Subcutaneous abdominal adipose tissue (tissue), 5 donors: Measurements from ENCODE around the gene LSM14A.

Experiments
- H3K27ac ChIP-seq: one replicate; pipeline ENCODE4 v1.7.0; 2013; ENCODE audit warnings: low read depth, mild to moderate bottlenecking, inconsistent platforms, low read length, moderate library complexity
- H3K27me3 ChIP-seq, 5 donors: one replicate each; pipeline ENCODE4 v1.7.0; 2013; ENCODE audit warnings: low read length in 5 of 5, inconsistent platforms in 1 of 5; ENCODE audit not compliant: control insufficient read depth in 5 of 5, insufficient read depth in 4 of 5
- H3K36me3 ChIP-seq, 5 donors: one replicate each; pipeline ENCODE4 v1.7.0; 2013; ENCODE audit warnings: low read length in 5 of 5; ENCODE audit not compliant: control insufficient read depth in 5 of 5, insufficient read depth in 5 of 5
- H3K4me1 ChIP-seq, 5 donors: one replicate each; pipeline ENCODE4 v1.7.0; 2013; ENCODE audit warnings: low read length in 5 of 5, mild to moderate bottlenecking in 3 of 5, moderate library complexity in 1 of 5; ENCODE audit not compliant: control insufficient read depth in 5 of 5, insufficient read depth in 5 of 5
- H3K4me3 ChIP-seq, 5 donors: one replicate each; pipeline ENCODE4 v1.7.0; 2013; ENCODE audit warnings: low read length in 5 of 5, low read depth in 1 of 5
- H3K9ac ChIP-seq, 5 donors: one replicate each; pipeline ENCODE4 v1.7.0; 2013; ENCODE audit warnings: low read length in 5 of 5, mild to moderate bottlenecking in 4 of 5, moderate library complexity in 3 of 5
- H3K9me3 ChIP-seq, 5 donors: one replicate each; pipeline ENCODE4 v1.7.0; 2013; ENCODE audit warnings: low read length in 5 of 5; ENCODE audit not compliant: control insufficient read depth in 5 of 5
- donor health status: healthy.
- donor health status: healthy.
- donor health status: healthy.
- donor health status: healthy.
- donor health status: healthy.

Gene LSM14A

DNA sequence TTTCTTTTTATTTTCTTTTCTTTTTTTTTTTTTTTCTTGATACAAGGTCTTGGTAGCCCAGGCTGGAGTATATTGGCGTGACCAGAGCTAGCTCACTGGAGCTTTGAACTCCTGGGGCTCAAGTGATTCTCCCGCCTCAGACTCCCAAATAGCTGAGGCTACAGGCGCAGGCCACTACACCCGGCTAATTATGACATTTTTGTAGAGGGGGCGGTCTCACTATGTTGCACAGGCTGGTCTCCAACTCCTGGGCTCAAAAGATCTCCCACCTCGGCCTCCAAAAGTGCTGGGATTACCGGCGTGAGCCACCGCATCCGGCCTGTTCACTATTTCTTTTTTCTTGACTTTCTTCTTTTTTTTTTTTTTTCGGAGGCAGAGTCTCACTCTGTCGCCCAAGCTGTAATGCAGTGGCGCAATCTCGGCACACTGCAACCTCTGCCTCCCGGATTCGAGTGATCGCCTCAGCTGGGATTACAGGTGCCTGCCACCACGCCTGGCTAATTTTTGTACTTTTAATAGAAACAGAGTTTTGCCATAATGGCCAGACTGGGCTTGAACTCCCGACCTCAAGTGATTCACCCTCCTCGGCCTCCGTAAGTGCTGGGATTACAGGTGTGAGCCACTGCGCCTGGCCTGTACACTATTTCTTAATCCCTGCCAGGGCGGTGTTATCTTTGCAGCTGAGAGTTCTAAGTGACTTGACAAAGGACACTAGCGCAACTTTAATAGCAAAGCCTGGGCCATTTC lies 37.1 kb upstream of the LSM14A start:
- no peaks in the 10 kb centered on the region for H3K27me3 ChIP-seq
- no peaks in the 10 kb centered on the region for H3K36me3 ChIP-seq
- peak overlapping the region; percentile 77 to 86 (median 83) for H3K4me3 ChIP-seq
- no peaks in the 10 kb centered on the region for H3K9me3 ChIP-seq
- peaks cover 0 to 13% (median 10%) of the 10 kb centered on the region in 5 donors for H3K4me1 ChIP-seq
- peak overlapping the region; percentile 80 for H3K27ac ChIP-seq
- peak overlapping the region; percentile 73 to 93 (median 83) for H3K9ac ChIP-seq

DNA sequence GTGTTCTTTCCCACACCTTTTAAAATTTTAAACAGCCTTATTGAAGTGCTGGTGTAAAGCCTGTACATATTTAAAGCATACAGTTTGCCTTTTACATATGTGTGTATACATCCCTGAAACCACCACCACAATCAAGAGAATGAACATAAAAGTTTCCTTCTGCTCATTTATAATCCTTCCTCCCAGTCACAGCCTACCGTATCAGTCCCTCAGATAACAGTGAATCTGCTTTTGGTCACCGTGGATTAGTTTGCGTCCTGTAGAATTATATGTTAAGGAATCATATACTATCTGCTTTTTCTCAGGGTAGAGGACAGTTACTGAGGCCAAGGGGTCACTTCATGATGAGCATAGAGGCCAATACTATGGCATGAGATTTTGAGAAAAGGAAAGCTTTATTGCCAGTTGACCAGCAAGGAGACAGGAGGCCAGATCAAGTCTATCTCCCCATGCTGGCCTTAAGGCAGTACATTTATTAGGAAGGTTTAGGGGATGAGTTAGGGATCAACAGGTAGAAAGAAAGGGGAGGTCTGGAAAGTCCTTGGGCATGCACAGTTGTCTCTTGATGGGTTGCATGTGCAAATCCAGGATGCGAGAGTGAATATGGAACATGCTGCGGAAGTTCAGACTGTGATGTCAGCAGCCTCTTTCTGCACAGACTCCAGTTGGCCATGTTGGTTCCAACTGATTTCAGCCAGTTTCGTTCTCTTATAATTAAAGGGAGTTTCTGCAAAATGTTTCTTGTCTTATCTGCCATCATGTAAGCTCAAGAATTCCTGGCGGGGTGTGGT lies 36.3 kb upstream of the LSM14A start:
- H3K27ac ChIP-seq = no peak overlapping the region
- no peak overlapping the region for H3K9ac ChIP-seq
- no peaks in the 10 kb centered on the region for H3K36me3 ChIP-seq
- no peak overlapping the region for H3K4me3 ChIP-seq
- H3K4me1 ChIP-seq = peaks cover 0 to 13% (median 10%) of the 10 kb centered on the region in 5 donors
- no peaks in the 10 kb centered on the region for H3K27me3 ChIP-seq
- H3K9me3 ChIP-seq = no peaks in the 10 kb centered on the region

DNA sequence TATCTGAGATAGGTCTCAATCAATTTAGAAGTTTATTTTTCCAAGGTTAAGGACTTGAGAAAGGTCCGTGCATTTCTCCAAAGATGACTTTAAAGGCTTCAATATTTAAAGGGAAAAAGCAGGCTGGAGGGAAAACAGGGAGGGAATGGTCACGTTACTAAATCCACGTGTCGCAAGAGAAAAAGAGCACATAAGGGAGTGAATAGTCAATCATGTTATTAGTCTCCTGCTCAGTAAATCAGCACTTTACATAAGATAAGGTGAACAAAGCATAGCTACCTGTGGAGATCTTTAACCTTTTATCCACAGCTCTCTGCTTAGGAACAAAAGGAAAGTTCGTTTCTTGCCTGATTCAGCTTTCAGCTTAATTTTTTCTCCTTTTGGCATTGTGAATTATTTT lies 31.3 kb upstream of the LSM14A start:
- Histone ChIP-seq H3K9ac (peak overlapping the region in 1 of 5 donors; percentile 13), H3K9me3 (no peaks in the 10 kb centered on the region), H3K36me3 (no peaks in the 10 kb centered on the region), H3K27me3 (no peaks in the 10 kb centered on the region), H3K4me3 (no peak overlapping the region), H3K4me1 (no peaks in the 10 kb centered on the region), H3K27ac (no peak overlapping the region)

DNA sequence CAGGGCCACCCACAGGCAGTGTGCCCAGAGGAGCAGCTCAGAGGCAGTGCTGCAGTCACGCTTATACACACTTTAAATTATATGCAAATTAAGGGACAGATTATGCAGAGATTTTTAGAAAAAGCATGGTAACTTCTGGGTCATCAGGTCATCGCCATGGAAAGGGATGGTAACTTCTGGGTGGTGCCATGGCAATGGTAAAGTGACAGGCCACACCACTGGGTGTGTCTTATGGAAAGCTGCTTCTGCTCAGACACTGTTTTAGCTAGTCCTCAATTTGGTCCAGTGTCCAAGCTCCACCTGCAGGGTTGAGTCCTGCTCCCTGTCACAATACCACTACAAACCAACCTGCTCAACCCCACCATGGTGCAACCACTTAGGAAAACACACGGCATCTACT lies 29.9 kb upstream of the LSM14A start:
- no peak overlapping the region for H3K27ac ChIP-seq
- no peak overlapping the region for H3K9ac ChIP-seq
- H3K36me3 ChIP-seq = no peaks in the 10 kb centered on the region
- H3K4me1 ChIP-seq = no peaks in the 10 kb centered on the region
- H3K9me3 ChIP-seq = no peaks in the 10 kb centered on the region
- no peaks in the 10 kb centered on the region for H3K27me3 ChIP-seq
- H3K4me3 ChIP-seq = no peak overlapping the region

DNA sequence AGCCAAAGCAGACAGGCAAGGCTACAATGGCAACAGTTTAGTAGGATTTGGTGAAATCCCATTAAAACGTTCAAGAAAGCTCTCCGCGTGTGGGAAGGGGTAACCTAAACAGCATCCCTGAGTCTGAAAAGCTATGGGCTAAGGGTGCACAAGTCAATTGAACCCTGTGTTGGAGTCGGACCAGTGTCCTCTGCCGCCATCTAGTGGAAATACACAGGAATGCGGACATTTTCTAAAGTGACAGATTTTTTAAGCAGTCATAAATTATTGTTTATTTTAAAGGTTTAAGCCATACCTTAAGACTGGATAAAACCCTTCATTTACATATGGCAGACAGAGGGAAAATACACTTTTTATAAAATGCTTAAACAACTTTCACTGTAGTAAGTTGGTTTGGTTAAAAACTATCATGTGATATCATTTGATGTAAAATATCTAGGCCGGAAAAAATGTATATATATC lies 26.5 kb upstream of the LSM14A start:
- Histone ChIP-seq H3K4me1 (no peaks in the 10 kb centered on the region), H3K36me3 (no peaks in the 10 kb centered on the region), H3K27ac (no peak overlapping the region), H3K27me3 (peaks cover 0 to 2% (median 0%) of the 10 kb centered on the region in 5 donors), H3K4me3 (no peak overlapping the region), H3K9me3 (no peaks in the 10 kb centered on the region), H3K9ac (no peak overlapping the region)

DNA sequence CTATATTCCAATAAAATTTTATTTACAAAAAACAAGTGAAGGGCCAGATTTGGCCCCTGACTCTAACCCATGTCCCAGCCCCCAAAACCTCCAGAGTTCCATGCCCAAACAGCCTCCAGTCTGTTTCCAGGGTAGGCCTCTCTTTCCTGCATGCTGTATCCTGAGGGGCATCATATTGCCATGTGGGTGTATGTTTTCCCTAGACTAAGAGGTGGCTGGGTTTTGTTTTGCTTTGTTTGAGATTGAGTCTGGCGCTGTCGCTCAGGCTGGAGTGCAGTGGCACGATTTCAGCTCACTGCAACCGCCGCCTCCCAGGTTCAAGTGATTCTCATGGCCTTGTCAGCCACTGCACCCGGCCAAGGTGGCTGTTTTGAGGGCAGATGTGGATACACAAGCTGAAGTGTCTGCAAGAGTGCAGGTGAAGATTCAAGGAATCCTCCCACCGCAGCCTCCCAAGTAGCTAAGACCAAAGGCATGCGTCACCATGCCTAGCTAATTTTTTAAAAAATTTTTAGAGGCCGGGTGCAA lies 23.6 kb upstream of the LSM14A start:
- Histone ChIP-seq H3K27me3 (peaks cover 0 to 4% (median 0%) of the 10 kb centered on the region in 5 donors), H3K9ac (no peak overlapping the region), H3K4me1 (no peaks in the 10 kb centered on the region), H3K27ac (no peak overlapping the region), H3K9me3 (no peaks in the 10 kb centered on the region), H3K4me3 (no peak overlapping the region), H3K36me3 (no peaks in the 10 kb centered on the region)

DNA sequence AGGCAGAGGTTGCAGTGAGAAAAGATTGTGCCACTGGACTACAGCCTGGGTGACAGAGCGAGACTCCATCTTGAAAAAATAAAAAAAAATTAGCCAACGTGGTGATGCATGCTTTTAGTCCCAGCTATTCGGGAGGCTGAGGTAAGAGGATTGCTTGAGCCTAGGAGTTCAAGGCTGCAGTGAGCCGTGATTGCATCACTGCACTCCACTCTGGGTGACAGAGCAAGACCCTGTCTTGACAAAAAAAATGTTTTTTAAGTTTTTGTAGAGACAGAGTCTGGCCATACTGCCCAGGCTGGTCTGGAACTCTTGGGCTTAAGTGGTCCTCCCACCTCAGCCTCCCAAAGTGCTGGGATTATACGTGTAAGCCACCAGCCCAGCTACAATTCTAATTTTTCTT lies 22.4 kb upstream of the LSM14A start:
- H3K36me3 ChIP-seq = no peaks in the 10 kb centered on the region
- H3K27me3 ChIP-seq = peaks cover 0 to 5% (median 0%) of the 10 kb centered on the region in 5 donors
- no peak overlapping the region for H3K4me3 ChIP-seq
- no peak overlapping the region for H3K9ac ChIP-seq
- H3K27ac ChIP-seq = no peak overlapping the region
- H3K9me3 ChIP-seq = no peaks in the 10 kb centered on the region
- no peaks in the 10 kb centered on the region for H3K4me1 ChIP-seq

DNA sequence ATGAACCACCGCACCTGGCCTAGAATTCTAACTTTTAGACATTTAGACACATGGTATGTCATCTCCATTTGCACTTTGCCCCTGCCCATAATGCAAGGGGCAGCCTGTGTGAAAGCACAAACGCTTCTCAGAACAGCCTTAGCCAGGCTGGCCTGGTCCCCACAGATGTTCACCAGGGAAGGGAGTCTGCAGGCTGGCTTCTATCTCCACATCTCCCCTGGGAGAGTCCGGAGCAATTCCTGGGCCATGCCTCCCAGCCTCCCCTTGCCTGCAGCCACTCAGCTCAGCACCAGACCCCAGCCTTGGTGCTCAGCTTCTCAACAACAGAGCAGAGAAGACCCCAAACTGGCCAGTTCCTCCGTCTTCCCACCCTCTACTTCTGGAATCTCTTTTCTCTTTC lies 21.7 kb upstream of the LSM14A start:
- Histone ChIP-seq H3K27ac (no peak overlapping the region), H3K9ac (no peak overlapping the region), H3K36me3 (no peaks in the 10 kb centered on the region), H3K27me3 (peaks cover 0 to 5% (median 0%) of the 10 kb centered on the region in 5 donors), H3K9me3 (no peaks in the 10 kb centered on the region), H3K4me3 (no peak overlapping the region), H3K4me1 (no peaks in the 10 kb centered on the region)

DNA sequence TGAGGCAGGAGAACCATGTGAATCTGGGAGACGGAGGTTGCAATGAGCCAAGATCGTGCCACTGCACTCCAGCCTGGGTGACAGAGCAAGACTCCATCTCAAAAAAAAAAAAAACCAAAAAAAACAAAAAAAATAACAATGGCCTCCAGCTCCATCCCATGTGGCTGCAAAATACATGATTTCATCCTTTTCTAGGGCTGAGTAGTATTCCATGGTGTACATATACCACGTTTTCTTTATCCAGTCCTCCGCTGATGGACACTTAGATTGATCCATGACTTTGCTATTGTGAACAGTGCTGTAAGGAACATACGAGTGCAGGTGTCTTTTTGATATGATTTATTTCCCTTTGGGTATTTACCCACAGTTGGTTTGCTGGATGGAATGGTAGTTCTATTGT lies 20.9 kb upstream of the LSM14A start:
- H3K9me3 ChIP-seq = no peaks in the 10 kb centered on the region
- H3K27me3 ChIP-seq = peaks cover 0 to 5% (median 0%) of the 10 kb centered on the region in 5 donors
- no peaks in the 10 kb centered on the region for H3K36me3 ChIP-seq
- H3K9ac ChIP-seq = no peak overlapping the region
- no peaks in the 10 kb centered on the region for H3K4me1 ChIP-seq
- no peak overlapping the region for H3K4me3 ChIP-seq
- no peak overlapping the region for H3K27ac ChIP-seq

DNA sequence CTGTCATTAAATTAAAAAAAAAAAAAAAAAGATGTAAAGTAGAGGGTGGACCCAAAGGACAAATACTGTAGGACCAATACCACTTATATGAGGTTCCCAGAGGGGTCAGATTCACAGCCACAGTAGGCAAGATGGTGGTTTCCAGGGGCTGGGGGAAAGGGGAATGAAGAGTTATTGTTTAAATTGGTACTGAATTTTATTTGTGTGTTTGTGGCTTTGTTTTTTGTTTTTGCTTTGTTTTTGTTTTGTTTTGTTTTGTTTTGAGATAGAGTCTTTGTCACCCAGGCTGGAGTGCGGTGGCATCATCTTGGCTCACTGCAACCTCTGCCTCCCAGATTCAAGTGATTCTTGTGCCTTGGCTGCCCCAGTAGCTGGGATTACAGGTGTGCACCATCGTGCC lies 17.9 kb upstream of the LSM14A start:
- H3K4me3 ChIP-seq = no peak overlapping the region
- H3K9ac ChIP-seq = no peak overlapping the region
- peaks cover 0 to 5% (median 0%) of the 10 kb centered on the region in 5 donors for H3K27me3 ChIP-seq
- H3K27ac ChIP-seq = no peak overlapping the region
- no peaks in the 10 kb centered on the region for H3K9me3 ChIP-seq
- no peaks in the 10 kb centered on the region for H3K4me1 ChIP-seq
- H3K36me3 ChIP-seq = no peaks in the 10 kb centered on the region
